Measurements from ENCODE around the gene SLC66A2. TPM values are rescaled to one million over a fixed set of nuclear protein-coding genes. Genes with fewer than 3 reads are reported as not detected.

Gene SLC66A2
- total and polyA plus RNA-seq, 8 donors = 18.1 to 148 (median 24.4) TPM

DNA sequence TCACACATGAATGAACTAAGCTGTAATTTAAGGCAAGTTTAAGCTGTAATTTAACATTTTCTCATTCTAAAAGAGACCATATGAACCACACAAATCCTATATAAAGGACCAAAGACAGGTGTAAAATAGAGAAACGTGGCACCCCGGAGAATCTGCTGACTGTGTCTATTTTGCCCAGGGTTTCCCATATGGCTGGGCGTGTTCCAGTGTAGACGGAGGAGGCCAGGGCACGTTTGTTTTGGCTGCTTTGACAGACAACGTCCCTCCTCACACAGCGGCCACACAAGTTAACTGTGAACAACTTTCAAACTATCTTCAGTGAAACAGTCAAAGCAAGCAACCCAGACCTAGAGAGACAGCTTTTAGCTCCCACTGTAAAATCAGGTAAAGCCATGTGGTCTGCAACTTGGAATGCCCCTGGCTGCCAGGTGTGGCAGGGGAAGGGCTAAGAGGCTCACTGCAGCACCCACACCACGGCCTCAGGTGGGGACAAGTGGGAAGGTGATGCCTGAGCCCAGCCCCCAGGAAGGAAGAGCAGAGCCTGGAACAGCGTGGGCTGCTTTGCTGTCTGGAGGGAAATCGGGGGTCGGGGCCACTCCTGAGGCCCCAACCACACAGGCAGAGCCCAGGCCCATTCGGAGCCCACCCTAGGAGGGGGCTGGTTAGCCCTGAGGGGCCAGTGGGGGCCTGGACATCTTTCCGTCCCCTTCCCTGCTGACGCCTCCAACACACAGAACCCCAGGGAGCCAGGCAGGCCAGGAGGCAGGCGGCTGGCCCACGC lies 40.7 kb downstream of the SLC66A2 start:
- peak in 1 of 2 donors; percentile 1 for DNase-seq
- intact Hi-C loops (cut with DNase I; ENCODE audit: low total_unique reads) = no loop called here
- TF ChIP-seq CTCF (IDR thresholded peaks at IDR 0.05) (no peak), POLR2A (IDR thresholded peaks at IDR 0.05) (no peak), EP300 (IDR thresholded peaks at IDR 0.05) (no peak), POLR2AphosphoS5 (IDR thresholded peaks at IDR 0.05) (no peak)
- no peak overlapping the region for H3K27ac ChIP-seq
- no peak overlapping the region for H3K4me3 ChIP-seq
- H3K9me3 ChIP-seq = no peaks in the 10 kb centered on the region
- no peaks in the 10 kb centered on the region for H3K27me3 ChIP-seq
- H3K4me1 ChIP-seq = no peaks in the 10 kb centered on the region
- peaks cover 8 to 52% (median 42%) of the 10 kb centered on the region in 4 donors for H3K36me3 ChIP-seq
- WGBS, 5 donors = 80 to 85% (median 83%) methylated on average over 10 to 16 of the region's 16 CpGs

- H3K4me3 ChIP-seq = no peak overlapping the region
- peaks cover 16 to 47% (median 36%) of the 10 kb centered on the region in 4 donors for H3K36me3 ChIP-seq
- no peaks in the 10 kb centered on the region for H3K27me3 ChIP-seq
- intact Hi-C loops (cut with DNase I; ENCODE audit: low total_unique reads) = no loop called here
- no peak overlapping the region for H3K27ac ChIP-seq
- peaks cover 0 to 9% (median 0%) of the 10 kb centered on the region in 4 donors for H3K9me3 ChIP-seq
- H3K4me1 ChIP-seq = no peaks in the 10 kb centered on the region
- WGBS, 5 donors = 92 to 99% (median 95%) methylated on average over 2 of the region's 2 CpGs
- DNase-seq = no peak
- TF ChIP-seq EP300 (IDR thresholded peaks at IDR 0.05) (no peak), POLR2A (IDR thresholded peaks at IDR 0.05) (no peak)
These were observed 44.7 kb downstream of the SLC66A2 start for GRCh38 chr18:79906706-79907105.

DNA sequence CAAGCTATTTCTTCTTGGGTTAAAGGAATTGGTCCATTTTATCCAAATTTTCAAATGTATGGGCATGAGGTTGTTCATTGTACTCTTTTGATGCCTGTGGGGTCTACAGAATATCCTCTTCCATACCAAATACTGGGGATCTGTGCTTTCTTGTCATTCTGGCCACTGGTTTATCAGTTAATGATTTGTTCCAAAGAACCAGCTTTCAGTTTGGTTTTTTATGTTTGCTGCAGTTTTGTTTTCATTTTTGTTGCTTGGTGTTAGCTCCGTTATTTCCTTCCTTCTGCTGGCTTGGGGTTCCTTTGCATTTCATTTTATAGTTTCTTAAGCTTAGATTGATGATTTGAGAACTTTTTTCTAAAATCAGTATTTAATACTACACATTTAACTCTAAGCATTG lies 45.5 kb downstream of the SLC66A2 start:
- Histone ChIP-seq H3K9me3 (peaks cover 0 to 16% (median 0%) of the 10 kb centered on the region in 4 donors), H3K4me1 (no peaks in the 10 kb centered on the region), H3K4me3 (no peak overlapping the region), H3K36me3 (peaks cover 16 to 47% (median 38%) of the 10 kb centered on the region in 4 donors), H3K27ac (no peak overlapping the region), H3K27me3 (no peaks in the 10 kb centered on the region)
- intact Hi-C loops (cut with DNase I; ENCODE audit: low total_unique reads) = no loop called here
- TF ChIP-seq CTCF (IDR thresholded peaks at IDR 0.05) (no peak), POLR2AphosphoS5 (IDR thresholded peaks at IDR 0.05) (no peak), POLR2A (IDR thresholded peaks at IDR 0.05) (no peak), EP300 (IDR thresholded peaks at IDR 0.05) (no peak)
- 34 to 64% (median 60%) methylated on average over 1 of the region's 1 CpG for WGBS, 5 donors
- no peak for DNase-seq

DNA sequence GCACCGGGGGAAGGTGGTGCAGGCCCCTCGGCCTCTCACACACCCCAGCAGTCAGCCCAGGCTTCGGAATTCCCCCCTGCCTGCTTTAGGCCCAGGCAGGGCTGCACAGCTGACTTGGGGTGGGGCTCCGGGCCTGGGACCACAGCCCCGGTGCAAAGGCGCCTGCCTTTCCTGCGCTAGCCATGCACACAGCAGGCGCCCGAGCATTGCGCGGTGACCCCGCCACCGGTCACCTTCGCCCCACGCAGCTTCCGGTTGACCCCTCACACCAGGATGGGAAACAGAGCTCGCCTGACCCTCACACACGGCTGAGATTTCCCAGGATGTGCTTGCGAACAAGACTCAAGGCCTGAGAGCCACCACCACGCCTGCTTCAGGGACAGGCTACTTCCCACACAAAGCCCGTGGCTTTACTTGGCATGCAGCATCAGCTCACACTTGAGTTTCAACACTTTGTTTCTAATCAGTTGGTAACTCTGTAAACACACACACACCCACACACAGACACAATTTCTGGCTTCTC lies 46.0 kb downstream of the SLC66A2 start:
- no peak for DNase-seq
- WGBS, 5 donors = 87 to 92% (median 88%) methylated on average over 19 to 21 of the region's 21 CpGs
- no peaks in the 10 kb centered on the region for H3K27me3 ChIP-seq
- H3K9me3 ChIP-seq = peaks cover 0 to 21% (median 2%) of the 10 kb centered on the region in 4 donors
- TF ChIP-seq CTCF (IDR thresholded peaks at IDR 0.05) (no peak), EP300 (IDR thresholded peaks at IDR 0.05) (no peak), POLR2AphosphoS5 (IDR thresholded peaks at IDR 0.05) (no peak), POLR2A (IDR thresholded peaks at IDR 0.05) (no peak)
- H3K36me3 ChIP-seq = peaks cover 16 to 49% (median 37%) of the 10 kb centered on the region in 4 donors
- intact Hi-C loops (cut with DNase I; ENCODE audit: low total_unique reads) = no loop called here
- no peak overlapping the region for H3K4me3 ChIP-seq
- H3K27ac ChIP-seq = no peak overlapping the region
- H3K4me1 ChIP-seq = no peaks in the 10 kb centered on the region

All from stomach (tissue), 9 donors.